Measurements from ENCODE around the gene SELENOF.
"Not testable (repeated sequence)": the region's sequence is repeated elsewhere in the genome, so short reads cannot be mapped to it uniquely, and the experiment has no call there.

SELENOF gene

DNA sequence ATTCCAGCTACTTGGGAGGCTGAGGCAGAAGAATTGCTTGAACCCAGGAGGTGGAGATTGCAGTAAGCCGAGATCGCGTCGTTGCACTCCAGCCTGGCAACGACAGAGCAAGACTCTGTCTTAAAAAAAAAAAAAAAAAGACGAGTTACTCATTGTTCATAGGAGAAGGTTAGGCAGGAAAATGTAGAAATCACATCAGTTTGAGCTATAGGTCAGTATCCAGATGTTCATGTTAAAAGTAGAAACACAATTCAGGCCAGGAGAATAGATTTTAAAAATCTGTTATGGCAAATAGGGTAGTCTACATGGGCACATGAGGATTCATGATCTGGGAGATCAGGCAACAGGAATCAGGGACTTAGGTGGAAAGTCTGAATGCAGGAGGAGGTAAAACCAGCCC, 57.7 kb downstream of the SELENOF start:
- no peak for DNase-seq

DNA sequence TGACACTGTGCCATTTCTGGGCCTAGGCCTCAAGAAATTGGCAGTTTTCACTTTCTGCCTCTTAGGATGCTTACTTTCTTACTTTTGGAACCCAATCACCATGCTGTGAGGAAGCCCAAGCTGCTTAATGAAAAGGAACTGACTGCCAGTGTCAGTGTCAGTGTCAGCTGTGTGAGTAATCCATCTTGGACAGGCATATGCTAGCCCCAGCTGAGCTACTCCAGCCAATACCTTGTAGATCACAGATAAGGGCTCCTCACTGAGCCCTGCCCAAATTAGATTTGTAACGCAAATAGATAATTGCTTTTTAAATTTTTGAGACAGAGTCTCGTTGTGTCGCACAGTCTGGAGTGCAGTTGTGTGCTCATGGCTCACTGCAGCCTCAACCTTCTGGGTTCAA, 59.6 kb downstream of the SELENOF start:
- no peak for DNase-seq

DNA sequence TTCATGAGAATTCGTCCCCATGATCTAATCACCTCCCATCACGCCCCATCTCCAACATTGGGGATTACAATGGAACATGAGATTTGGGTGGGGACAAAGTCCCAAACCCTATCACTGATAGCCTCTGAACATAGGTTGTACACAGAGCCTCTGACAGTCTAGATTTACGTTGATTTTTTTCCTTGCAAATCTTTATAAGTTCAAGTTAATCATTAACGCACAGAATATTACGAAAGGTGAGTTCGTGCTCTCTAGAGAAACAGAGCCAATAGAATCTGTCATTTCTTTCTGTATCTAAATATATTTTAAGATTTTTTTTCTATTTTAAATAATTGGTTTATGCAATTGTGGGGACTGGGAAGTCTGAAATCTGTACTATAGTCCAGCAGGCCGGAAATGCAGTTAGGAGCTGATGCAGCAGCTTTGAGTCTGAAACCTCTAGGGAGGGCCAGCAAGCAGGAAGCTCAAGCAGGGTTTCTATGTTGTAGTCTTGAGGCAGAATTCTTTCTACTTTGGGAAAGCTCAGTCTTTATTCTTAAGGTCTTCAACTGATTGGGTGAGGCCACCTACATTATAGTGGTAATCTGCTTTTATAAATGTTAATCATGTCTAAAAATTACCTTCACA, 61.0 kb downstream of the SELENOF start:
- DNase-seq, result no peak

DNA sequence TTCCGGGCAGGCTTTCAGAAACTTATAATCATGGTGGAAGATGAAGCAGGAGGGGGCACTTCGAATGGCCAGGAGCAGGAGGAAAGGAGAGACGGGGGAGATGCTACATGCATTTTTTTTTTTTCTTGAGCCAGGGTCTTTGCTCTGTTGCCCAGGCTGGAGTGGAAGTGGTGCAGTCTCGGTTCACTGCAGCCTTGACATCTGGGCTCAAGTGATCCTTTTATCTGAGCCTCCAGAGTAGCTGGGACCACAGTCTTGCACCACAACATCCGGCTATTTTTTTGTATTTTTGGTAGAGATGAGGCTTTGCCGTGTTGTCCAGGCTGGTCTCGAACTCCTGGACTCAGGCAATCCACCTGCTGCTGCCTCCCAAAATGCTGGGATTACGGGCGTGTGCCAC, 61.6 kb downstream of the SELENOF start:
- DNase-seq, result no peak

DNA sequence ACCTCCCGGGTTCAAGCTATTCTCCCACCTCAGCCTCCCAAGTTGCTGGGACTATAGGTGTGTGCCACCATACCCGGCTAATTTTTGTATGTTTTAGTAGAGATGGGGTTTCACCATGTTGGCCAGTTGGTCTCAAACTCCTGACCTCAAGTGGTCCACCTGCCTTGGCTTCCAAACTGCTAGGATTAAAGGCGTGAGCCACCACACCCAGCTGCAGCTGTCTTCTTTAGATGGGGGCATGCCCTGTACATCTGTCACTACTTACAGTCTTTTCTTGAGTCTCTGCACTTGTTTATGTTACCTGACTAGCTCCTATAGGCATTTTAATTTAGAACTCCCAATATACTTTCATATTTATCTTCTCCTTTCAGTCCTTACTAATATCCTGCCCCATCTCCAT, 64.2 kb downstream of the SELENOF start:
- no peak for DNase-seq

DNA sequence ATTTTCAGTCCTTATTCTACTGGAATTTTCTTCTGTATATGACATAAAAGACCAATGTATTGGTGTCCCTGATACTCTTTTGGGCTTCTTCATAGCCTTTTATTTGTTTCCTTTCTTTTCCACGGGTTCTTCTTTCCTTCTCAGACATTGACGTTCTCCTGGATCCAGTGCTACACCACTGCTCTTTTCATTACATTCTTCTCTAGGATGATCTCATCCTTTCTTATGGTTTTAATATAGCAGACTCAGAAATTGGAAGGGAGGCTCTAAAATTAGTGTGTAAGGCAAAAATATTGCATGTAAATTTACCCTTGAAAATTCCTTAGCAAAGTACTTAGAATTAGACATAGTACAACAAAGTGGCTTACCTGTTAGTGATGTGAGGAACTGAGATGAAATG, 65.3 kb downstream of the SELENOF start:
- no peak for DNase-seq

DNA sequence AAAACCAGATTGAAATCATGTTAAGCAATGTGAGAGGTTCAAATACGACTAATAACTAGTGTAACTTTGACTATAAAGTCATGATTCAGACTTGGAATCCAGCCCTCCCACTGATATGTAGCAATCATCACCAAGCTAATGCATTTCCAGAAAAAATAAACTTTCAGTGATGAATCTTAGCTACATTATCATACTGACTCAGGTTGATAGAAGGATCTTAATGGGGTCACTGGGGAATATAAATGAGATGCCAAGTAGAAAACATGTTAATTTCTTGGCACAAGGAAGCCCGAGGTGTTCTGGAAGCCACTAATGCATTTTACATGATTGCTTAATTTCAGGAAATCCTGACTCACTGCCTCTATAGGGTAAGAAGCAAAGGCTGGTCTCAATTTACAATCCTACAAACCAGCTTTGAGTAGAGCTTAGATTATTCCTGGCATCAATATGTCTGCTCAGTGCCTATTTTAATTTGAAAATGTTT, 67.7 kb downstream of the SELENOF start:
- no peak for DNase-seq

DNA sequence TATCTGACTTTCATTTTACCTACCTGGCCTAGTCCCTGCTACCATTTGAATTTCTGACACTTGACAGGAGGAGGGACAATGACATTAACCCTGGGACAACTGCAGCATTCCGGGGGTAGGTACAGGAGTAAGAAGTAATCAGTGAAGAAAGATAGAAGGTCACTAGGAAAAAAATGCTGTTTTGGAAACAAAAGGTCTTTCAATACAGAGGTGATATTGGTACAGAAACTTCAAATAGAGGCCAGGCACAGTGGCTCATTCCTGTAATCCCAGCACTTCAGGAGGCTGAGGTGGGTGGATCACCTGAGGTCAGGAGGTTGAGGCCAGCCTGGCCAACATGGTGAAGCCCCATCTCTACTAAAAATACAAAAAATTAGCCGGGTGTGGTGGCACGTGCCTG, 68.4 kb downstream of the SELENOF start:
- no peak for DNase-seq

DNA sequence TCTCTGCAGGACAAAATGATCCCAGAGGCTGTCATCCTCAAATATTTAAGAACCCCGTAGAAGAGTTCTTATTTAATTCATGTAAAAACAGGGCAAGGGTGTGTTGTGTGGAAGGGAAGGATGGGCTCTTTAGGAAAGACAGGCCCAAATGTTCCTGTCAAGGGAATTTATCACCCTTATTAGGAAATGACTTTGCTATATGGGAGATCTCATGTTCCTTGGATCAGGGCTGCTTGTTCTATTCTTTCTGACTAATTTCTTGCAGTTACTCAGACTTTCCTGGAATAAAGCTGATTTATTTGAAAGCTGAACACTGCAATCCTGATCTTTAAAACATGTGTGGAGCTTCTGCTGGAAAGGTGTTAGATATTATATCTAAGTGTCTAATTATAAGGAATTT, 72.8 kb downstream of the SELENOF start:
- no peak for DNase-seq

DNA sequence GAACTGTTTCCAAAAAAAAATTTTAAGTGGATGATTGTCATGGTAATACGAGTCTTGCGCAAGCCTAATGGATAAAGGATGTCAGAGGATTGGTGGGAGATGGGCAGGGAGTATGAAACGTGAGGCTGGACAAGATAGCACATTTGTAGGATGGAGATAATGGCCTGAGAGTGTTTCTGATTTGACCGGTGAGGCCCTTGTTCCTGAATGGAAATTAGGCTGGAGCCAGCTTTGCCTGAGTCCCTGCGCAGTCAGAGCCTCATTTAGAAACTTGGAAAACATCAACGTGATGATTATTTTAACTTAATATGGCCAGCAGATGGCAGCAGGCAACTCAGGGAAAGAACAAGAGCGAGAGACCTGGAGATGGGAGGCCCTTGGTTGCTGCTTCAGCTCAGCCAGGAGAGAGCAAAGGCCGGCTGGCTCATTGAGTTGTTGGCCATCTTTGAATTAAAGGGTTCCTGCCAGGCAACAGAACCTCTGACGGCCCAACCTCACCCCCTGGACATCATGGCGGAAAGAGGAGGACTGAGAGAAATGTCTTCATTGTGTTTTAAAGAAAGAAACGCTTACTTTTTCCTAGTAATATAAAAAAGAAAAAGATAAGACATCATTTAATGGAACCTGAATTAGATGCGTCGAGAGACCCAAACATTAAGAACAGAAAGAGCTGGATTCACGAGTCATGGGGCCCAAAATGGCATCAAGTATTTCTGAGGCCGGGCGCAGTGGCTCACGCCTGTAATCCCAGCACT, 80.3 kb downstream of the SELENOF start:
- peak; percentile 60 to 68 for DNase-seq

DNA sequence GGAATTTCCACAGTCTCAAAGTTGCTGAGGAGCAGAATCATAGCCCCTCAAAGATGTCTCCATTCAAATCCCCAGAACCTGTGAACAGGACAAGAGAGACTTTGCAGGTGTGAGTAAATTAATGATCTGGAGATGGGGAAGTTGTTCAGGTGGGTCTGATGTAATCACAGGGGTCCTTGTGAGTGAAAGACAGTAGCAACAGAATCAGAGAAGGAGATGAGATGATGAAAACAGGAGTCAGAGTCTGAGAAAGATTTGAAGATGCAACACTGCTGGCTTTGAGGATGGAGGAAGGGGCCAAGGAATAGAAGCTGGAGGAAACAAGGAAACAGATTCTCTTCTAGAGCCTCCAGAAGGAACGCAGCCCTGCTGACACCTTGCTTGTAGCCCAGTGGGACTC, 81.5 kb downstream of the SELENOF start:
- DNase-seq, result no peak

DNA sequence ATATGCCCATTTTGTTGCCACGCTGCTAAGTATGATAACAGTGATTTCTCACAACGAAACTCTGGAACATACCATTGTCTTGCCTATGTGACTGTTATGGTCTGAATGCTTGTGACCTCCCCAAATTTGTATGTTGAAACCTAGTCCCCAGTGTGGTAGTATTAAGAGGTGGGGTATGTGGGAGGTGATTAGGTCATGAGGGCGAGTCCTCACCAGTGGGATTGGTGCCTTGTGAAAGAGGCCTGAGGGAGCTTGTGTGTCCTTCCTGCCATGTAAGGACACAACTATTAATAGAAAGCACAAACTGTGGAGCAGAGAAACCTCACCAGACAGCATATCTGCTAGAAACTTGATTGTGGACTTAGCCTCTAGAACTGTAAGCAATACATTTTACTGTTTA, 84.6 kb downstream of the SELENOF start:
- no peak for DNase-seq

DNA sequence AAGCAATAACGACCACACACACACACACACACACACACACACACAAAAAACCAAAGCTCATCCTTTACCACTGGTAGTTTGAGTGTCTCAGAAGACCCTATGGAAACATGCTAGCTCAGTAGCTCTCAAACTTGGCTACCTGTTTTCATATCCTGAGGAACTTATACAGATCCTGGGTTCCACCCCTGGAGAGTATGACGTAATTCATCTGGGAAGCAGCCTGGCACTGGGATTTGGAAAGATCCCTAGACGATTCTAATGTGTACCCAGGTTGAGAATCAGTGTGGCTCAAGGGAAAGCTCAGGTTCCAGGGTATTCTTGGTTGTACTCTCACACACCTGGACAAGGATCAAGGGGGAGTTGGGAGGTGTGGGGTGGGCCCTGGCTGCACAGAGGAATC, 85.9 kb downstream of the SELENOF start:
- DNase-seq, result no peak

DNA sequence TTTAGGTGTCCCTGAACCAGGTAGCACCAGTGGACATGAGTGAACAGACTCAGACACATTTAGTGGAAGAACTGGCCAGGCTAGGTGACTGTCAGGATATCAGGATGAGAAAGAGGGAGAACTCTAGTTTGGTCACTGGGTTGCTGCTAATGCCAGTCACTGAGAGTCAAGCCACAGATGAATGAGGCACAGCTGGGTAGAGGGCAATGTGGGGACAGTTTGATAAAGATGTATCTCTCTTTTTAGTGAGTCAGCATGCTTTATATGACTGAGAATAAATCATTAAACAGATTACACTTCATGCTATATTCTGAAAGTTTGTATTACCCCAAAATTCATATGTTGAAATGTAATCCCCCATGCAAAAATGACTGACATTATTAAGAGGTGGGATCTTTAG, 87.1 kb downstream of the SELENOF start:
- no peak for DNase-seq

DNA sequence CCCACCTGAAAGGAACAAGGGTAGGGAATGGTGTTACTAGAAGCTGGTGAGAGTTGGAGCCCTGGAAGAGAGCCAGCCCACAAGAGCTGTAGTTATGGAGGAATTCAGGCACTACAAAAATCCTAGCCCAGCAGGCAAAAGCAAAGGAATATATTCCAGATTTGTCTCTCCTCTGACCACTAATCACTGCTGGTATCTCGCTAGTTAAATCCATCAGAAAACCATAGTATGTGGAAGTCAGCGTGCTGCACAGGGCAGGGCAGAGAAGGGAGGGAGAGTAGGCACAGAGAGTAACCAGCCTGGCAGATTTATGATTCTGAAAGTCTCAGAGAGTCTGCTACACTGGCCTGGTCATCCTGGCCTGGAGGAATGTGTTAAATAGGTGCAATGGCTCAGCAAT, 88.6 kb downstream of the SELENOF start:
- DNase-seq, result no peak

DNA sequence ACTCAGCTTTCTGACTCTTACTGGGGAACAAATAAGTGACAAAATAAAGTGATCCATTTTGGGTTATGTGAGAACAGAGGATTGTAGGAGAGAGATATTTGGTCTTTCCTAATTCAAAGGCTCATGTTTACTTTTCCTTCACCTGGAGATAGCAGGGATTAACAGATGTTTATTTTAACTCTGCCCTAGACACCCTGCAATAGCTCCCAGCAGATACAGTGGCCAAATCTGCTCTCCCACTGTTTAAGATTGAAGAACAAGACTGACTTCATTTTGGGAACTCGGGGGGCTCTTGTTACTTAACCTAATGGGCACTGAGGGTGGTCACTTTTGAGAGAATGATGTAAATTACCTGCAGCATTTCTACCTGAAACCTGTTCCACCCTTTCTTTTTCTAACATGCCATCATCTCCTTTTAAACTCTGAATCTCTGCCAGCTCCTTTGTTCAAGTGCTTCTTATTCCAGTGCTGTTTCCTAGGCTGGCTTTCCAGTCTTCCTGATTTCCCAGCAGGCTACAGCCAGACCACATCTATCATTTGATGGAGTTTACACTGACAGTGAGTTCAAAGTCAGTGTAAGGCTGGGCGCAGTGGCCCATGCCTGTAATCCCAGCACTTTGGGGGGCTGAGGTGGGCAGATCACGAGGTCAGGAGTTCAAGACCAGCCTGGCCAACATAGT, 90.0 kb downstream of the SELENOF start:
- no peak for DNase-seq

DNA sequence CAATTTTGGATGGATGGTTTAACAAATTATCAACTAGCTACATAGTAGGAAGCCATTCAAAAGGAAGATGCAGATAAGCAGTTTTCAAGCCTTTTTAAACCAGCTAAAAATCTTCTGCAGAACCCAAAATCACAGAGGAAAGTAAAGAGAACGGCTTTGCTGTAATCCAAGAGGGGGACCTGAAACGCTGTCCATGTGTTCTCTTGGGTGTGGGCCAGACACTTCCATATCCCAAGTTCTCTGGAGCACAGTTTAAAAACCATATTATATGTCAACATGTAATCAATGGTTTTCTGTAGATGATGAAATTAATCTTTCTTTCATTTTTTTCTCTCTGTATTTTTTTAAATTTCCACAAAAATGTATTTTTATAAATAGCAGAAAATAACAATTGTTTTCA, 90.5 kb downstream of the SELENOF start:
- no peak for DNase-seq

DNA sequence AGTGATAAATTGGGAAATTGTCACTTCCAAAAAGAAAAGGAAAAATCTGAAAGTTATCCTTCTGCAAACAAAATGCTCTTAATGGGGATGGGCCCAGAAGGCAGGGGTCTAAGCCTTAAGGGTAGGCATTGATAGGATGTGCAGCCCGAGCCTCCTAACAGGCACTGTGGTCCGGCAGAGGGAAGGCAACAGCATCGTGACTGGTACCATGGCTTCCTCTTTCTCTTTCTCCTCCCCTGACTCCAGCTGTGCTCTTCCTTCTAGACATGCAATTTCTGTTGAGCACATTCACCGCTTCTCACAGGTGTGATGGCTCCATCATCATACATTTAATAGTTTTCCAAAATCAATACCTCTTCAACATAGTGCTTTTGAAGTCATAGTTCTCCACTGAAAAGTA, 91.5 kb downstream of the SELENOF start:
- peak in 1 of 2 donors; percentile 1 for DNase-seq

DNA sequence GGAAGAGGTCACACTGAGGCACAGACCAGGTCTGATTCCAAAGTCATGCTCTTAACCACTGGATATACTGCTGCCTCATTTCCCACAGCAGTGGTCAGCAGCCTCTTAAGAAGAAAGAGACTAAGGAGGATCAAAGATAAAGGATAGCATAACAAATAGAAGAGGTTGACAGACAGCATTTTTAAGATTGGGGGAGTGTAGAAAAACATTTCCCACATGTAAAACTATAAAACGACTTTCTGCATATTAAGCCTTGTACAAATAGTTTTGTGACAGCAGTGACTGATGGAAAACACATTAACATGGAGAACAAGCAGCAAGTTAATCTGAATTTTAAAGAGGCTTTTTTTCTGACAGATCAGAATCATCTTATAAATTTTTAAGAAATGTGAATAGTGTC, 92.0 kb downstream of the SELENOF start:
- no peak for DNase-seq

DNA sequence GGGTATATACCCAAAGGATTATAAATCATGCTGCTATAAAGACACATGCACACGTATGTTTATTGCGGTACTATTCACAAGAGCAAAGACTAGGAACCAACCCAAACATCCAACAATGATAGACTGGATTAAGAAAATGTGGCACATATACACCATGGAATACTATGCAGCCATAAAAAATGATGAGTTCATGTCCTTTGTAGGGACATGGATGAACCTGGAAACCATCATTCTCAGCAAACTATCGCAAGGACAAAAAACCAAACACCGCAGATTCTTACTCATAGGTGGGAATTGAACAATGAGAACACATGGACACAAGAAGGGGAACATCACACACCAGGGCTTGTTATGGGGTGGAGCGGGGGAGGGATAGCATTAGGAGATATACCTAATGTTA, 94.0 kb downstream of the SELENOF start:
- DNase-seq, result not testable (repeated sequence)

DNA sequence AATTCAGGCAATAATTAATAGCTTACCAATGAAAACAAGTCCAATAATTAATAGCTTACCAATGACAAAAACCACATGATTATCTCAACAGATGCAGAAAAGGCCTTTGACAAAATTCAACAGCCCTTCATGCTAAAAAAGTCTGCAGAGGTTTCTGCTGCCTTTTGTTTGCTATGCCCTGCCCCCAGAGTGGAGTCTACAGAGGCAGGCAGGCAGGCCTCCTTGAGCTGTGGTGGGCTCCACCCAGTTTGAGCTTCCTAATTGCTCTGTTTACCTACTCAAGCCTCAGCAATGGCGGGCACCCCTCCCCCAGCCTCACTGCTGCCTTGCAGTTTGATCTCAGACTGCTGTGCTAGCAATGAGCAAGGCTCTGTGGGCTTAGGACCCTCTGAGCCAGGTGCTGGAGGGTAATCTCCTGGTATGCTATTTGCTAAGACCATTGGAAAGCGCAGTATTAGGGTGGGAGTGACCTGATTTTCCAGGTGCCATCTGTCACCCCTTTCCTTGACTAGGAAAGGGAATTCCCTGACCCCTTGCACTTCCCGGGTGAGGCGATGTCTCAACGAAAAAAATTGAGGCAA, 96.6 kb downstream of the SELENOF start:
- not testable (repeated sequence) for DNase-seq

DNA sequence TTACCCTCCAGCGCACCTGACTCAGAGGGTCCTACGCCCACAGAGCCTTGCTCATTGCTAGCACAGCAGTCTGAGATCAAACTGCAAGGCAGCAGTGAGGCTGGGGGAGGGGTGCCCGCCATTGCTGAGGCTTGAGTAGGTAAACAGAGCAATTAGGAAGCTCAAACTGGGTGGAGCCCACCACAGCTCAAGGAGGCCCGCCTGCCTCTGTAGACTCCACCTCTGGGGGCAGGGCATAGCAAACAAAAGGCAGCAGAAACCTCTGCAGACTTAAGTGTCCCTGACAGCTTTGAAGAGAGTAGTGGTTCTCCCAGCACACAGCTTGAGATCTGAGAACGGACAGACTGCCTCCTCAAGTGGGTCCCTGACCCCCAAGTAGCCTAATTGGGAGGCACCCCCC, 99.8 kb downstream of the SELENOF start:
- not testable (repeated sequence) for DNase-seq

Data from CD4-positive, alpha-beta T cell treated with Interleukin-1 beta for 1 hour (primary cell).